OCI-LY1 (cell line): Measurements from ENCODE around the gene CCDC13.
"Not testable (repeated sequence)": the region's sequence is repeated elsewhere in the genome, so short reads cannot be mapped to it uniquely, and the experiment has no call there.

Source experiments
- H2AFZ ChIP-seq: fragments of 200-600 bp; sonication (generic), shearing (Covaris generic); 2 replicates; pipeline ENCODE4 v1.6.0; 2014; ENCODE audit warnings: antibody characterized with exemption, mild to moderate bottlenecking, low read length
- H3F3A ChIP-seq: fragments of 200-600 bp; sonication (generic), shearing (Covaris generic); 2 replicates; pipeline ENCODE4 v1.6.0; 2014; ENCODE audit warnings: mild to moderate bottlenecking, antibody characterized with exemption, low read length, moderate library complexity; ENCODE audit not compliant: insufficient read depth
- H3K27ac ChIP-seq: fragments of 200-600 bp; sonication (generic); 2 replicates; pipeline ENCODE4 v1.5.1; 2014; ENCODE audit warnings: low read length, mixed run types, mild to moderate bottlenecking, low read depth; ENCODE audit not compliant: poor library complexity, severe bottlenecking
- H3K27me3 ChIP-seq: fragments of 200-600 bp; sonication (generic); 2 replicates; pipeline ENCODE4 v1.6.0; 2014; ENCODE audit warnings: antibody characterized with exemption, mild to moderate bottlenecking, low read length, moderate library complexity; ENCODE audit not compliant: insufficient read depth
- H3K36me3 ChIP-seq: fragments of 200-600 bp; sonication (generic); 2 replicates; pipeline ENCODE4 v1.6.1; 2014; ENCODE audit warnings: mild to moderate bottlenecking, antibody characterized with exemption, low read length, moderate library complexity, mixed read lengths; ENCODE audit not compliant: insufficient read depth
- H3K4me1 ChIP-seq: fragments of 200-600 bp; sonication (generic); 2 replicates; pipeline ENCODE4 v1.5.1; 2014; ENCODE audit warnings: mild to moderate bottlenecking, low read length, moderate library complexity; ENCODE audit not compliant: insufficient read depth, severe bottlenecking
- H3K4me2 ChIP-seq: fragments of 200-600 bp; sonication (generic), shearing (Covaris generic); 2 replicates; pipeline ENCODE4 v1.6.1; 2014; ENCODE audit warnings: low read length
- H3K4me3 ChIP-seq: fragments of 200-600 bp; sonication (generic); 2 replicates; pipeline ENCODE4 v1.5.1; 2014; ENCODE audit warnings: low read length, low read depth, mild to moderate bottlenecking, mixed read lengths; ENCODE audit not compliant: poor library complexity, severe bottlenecking
- H3K79me2 ChIP-seq: fragments of 200-600 bp; shearing (Covaris generic); 2 replicates; pipeline ENCODE4 v1.6.1; 2016; ENCODE audit warnings: mixed run types, low read length, mixed read lengths; ENCODE audit not compliant: insufficient read depth
- H3K9ac ChIP-seq: fragments of 200-600 bp; sonication (generic), shearing (Covaris generic); 2 replicates; pipeline ENCODE4 v1.6.1; 2014; ENCODE audit warnings: mild to moderate bottlenecking, low read length, mixed read lengths
- H3K9me2 ChIP-seq: fragments of 200-600 bp; sonication (generic), shearing (Covaris generic); 2 replicates; pipeline ENCODE4 v1.6.1; 2014; ENCODE audit warnings: low read depth, mild to moderate bottlenecking, low read length, mixed read lengths
- H3K9me3 ChIP-seq: fragments of 200-600 bp; shearing (Covaris generic); 2 replicates; pipeline ENCODE4 v1.6.1; 2014; ENCODE audit warnings: low read length, mixed read lengths
- H4K20me1 ChIP-seq: fragments of 200-600 bp; sonication (generic), shearing (Covaris generic); 2 replicates; pipeline ENCODE4 v1.6.0; 2016; ENCODE audit warnings: mild to moderate bottlenecking, low read length; ENCODE audit not compliant: insufficient read depth
- CTCF ChIP-seq: fragments of 200-600 bp; sonication (generic), shearing (Covaris generic); IDR thresholded peaks from 2 replicates; pipeline ENCODE4 v1.5.1; 2017; ENCODE audit warnings: mild to moderate bottlenecking, antibody characterized with exemption, low read length, moderate library complexity, mixed read lengths
- EZH2 ChIP-seq: fragments of 200-600 bp; sonication (generic), shearing (Covaris generic); IDR thresholded peaks from 2 replicates; pipeline ENCODE4 v1.8.0; 2017; ENCODE audit warnings: borderline replicate concordance, mixed run types, mild to moderate bottlenecking, antibody characterized with exemption, low read length, moderate library complexity, mixed read lengths

CCDC13 gene

GRCh38 chr3:42814246-42814645, 41.2 kb upstream of the CCDC13 start:
- TF ChIP-seq EZH2, result no peak
- no peak for TF ChIP-seq CTCF
- Histone ChIP-seq H3K4me2 (no peak overlapping the region), H3K27me3 (peaks cover 4% of the 10 kb centered on the region; the same call in 1 of the 2 replicates)

GRCh38 chr3:42811118-42811883, 38.2 kb upstream of the CCDC13 start:
- H3K79me2 ChIP-seq, H3K27ac ChIP-seq, H3K9ac ChIP-seq, H3K4me1 ChIP-seq, H3K36me3 ChIP-seq, H4K20me1 ChIP-seq, H2AFZ ChIP-seq, H3K4me2 ChIP-seq, H3K9me2 ChIP-seq, H3K27me3 ChIP-seq, H3K9me3 ChIP-seq, H3F3A ChIP-seq, H3K4me3 ChIP-seq: not testable (repeated sequence)

More at GRCh38 chr3:42814246-42814645, 41.2 kb upstream of the CCDC13 start:
- H3K4me3 ChIP-seq, result no peak overlapping the region
- no peaks in the 10 kb centered on the region for H3K9me2 ChIP-seq
- H3K4me1 ChIP-seq, result no peaks in the 10 kb centered on the region
- no peaks in the 10 kb centered on the region for H3K79me2 ChIP-seq
- no peaks in the 10 kb centered on the region for H3K9me3 ChIP-seq
- no peak overlapping the region for H2AFZ ChIP-seq
- no peaks in the 10 kb centered on the region for H3F3A ChIP-seq
- H3K36me3 ChIP-seq, result no peaks in the 10 kb centered on the region
- no peak overlapping the region for H3K27ac ChIP-seq
- no peaks in the 10 kb centered on the region for H4K20me1 ChIP-seq
- H3K9ac ChIP-seq, result no peak overlapping the region

GRCh38 chr3:42810706-42811105, 37.7 kb upstream of the CCDC13 start:
- H3F3A ChIP-seq, H3K9me3 ChIP-seq, H3K27me3 ChIP-seq, H3K4me1 ChIP-seq, H4K20me1 ChIP-seq, H3K9ac ChIP-seq, H3K9me2 ChIP-seq, H3K4me2 ChIP-seq, H3K79me2 ChIP-seq, H3K4me3 ChIP-seq, H2AFZ ChIP-seq, H3K36me3 ChIP-seq, H3K27ac ChIP-seq: not testable (repeated sequence)

- Histone ChIP-seq H3K4me1 (peaks cover 6% of the 10 kb centered on the region), H2AFZ (no peak within 1 kb of the TSS), H3K9me3 (no peaks in the 10 kb centered on the region)
Measured at GRCh38 chr3:42809202-42809601, 36.1 kb upstream of the CCDC13 start, which contains the start of gene ACKR2. Gene ACKR2 (plus strand): TSS chr3:42809445. CDS start chr3:42864503, 55,058 bp downstream.

More at GRCh38 chr3:42809202-42809601, 36.1 kb upstream of the CCDC13 start, which contains the start of gene ACKR2:
- H3F3A ChIP-seq, result no peaks in the 10 kb centered on the region
- H4K20me1 ChIP-seq, result no peaks in the 10 kb centered on the region
- no peak within 1 kb of the TSS for H3K9ac ChIP-seq
- H3K27me3 ChIP-seq, result no peaks in the 10 kb centered on the region
- H3K4me3 ChIP-seq, result no peak within 1 kb of the TSS
- H3K36me3 ChIP-seq, result no peaks in the 10 kb centered on the region
- TF ChIP-seq EZH2, result no peak
- TF ChIP-seq CTCF, result no peak
- no peak within 1 kb of the TSS for H3K4me2 ChIP-seq
- no peaks in the 10 kb centered on the region for H3K9me2 ChIP-seq
- no peaks in the 10 kb centered on the region for H3K79me2 ChIP-seq
- H3K27ac ChIP-seq, result no peak within 1 kb of the TSS
